GM18907 (cell line): ENCODE results near the gene METTL5.
A peak's percentile ranks its signal among the peaks of the same experiment; 100 is the strongest.
"Not testable (repeated sequence)": the region's sequence is repeated elsewhere in the genome, so short reads cannot be mapped to it uniquely, and the experiment has no call there.

ENCODE experiments used
- ATAC-seq: cut with Tn5 transposase; IDR thresholded peaks from one replicate; pipeline ENCODE4 v1.9.1; 2021; ENCODE audit warnings: mild to moderate bottlenecking, moderate library complexity; ENCODE audit not compliant: unreplicated experiment

Gene METTL5

GRCh38 chr2:169834401-169834800 lies 9.7 kb upstream of the METTL5 start:
- ATAC-seq, result no peak

DNA sequence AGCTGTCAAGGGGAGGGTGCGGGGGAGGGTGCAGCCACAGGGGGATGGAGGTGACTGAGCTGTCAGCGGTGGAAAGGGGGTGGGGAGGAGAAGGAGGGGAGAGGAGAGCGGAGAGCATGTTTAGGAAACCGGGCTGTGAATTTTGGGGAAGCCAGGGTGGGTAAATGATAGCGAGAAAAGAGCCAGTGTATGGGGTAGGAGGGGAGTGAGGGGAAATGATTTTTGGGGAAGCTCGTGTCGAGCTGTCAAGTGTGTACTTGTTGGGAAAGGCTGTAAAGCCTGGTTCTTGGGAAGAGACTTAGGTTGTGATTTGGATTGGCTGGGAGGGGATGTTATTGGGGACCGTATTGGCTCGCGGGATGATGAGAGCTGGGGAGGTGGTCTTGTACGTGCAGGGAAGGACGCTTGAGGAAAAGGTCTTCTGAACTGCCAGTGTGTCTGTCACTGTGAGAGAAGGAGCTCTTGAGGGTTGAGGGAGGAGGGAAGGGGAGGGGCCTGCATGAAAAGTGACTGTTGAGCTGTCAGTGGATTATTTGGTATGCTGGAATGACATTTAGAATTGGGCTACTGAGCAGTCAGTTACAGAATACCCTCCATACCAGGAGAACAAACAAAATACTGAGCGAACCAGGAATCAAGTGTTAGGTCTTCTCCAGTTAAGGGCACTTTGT lies 3.6 kb upstream of the METTL5 start:
- peak; percentile 37 for ATAC-seq

- peak; percentile 87 for ATAC-seq
These were observed 2.8 kb upstream of the METTL5 start, which contains the start of gene UBR3 for GRCh38 chr2:169827272-169828140. Gene UBR3, plus strand, starts transcription at chr2:169827454. Its CDS starts 54 bp downstream, at chr2:169827508.

DNA sequence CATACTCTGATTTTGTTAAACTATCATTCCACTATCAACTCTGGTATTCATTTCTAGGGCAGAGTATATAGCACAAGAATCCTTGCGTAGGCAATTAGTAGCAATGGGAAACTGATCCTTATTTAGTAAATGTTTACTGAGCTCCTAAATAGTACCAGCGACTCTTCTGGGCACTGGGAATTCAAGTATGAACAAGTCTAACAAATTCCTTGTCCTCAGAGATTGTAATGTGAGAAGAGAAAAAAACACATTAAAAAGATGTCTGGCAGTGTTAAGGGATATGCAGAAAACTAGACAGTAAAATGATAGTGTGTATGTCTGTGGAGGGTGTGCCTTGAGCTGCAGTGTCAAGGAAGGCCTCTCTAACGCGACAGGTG lies 721 bp downstream of the METTL5 start:
- ATAC-seq, result no peak

GRCh38 chr2:169822785-169823392 lies 1.8 kb downstream of the METTL5 start:
- ATAC-seq, result no peak

DNA sequence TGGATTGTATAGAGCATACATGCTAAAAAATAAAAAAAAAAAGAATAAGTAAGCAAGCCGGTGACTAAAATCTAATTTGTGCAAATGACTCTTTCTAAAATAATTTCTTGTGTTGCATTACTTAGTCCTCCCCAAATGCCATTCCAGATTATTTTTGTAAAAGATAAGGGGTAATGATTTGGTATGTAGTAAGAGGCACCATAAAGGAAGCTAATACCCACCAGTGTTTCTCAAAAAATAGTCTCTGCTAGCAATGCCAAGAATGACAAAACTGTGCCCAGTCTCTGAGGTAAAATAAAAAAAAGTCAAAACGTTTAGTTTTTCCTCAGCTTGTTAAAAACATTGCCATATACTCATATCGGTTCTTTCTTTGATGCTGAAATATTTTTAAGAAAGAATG lies 2.7 kb downstream of the METTL5 start:
- no peak for ATAC-seq

GRCh38 chr2:169820101-169820500 lies 4.6 kb downstream of the METTL5 start:
- ATAC-seq, result not testable (repeated sequence)

DNA sequence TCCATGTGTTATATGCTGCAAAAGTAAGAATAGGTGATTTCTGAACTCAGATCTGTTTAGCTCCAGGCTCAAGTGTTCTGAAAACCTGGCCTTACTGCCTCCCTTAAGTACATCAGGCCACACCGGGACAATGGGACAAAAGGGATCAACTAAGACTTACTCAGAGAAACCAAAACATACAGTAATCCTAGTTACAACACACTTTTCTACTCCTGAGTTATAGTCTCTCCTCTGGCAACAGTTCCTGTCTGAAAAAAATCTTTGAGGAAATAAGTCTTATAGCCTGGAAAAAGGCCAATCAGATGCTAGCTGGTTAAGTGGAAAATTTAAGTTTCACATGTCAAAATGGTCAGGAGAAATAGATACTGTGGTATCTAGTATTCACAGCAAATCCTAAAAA lies 5.6 kb downstream of the METTL5 start:
- ATAC-seq, result no peak

GRCh38 chr2:169818241-169818640 lies 6.5 kb downstream of the METTL5 start:
- no peak for ATAC-seq

GRCh38 chr2:169817369-169817768 lies 7.3 kb downstream of the METTL5 start:
- ATAC-seq, result not testable (repeated sequence)

- ATAC-seq, result not testable (repeated sequence)
These were observed 7.7 kb downstream of the METTL5 start for GRCh38 chr2:169816961-169817360.

- ATAC-seq, result no peak
These were observed 8.9 kb downstream of the METTL5 start for GRCh38 chr2:169815849-169816248.

- ATAC-seq, result no peak
These were observed 16.5 kb downstream of the METTL5 start for GRCh38 chr2:169808221-169808620.

- ATAC-seq, result no peak
These were observed 18.1 kb downstream of the METTL5 start for GRCh38 chr2:169806586-169806985.

DNA sequence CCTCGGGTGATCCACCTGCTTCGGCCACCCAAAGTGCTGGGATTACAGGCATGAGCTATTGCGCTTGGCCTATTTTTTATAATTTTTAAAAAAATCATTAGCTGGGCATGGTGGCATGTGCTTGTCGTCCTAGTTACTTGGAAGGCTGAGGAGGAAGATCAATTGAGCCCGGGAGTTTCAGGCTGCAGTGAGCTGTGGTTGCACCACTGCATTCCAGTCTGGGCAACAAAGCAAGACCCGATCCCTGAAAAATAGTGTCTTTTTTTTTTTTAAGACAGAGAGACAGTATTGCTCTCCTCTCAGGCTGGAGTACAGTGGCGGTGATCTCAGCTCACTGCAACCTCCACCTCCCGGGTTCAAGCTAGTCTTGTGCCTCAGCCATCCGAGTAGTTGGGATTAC lies 21.2 kb downstream of the METTL5 start:
- ATAC-seq, result no peak

- peak; percentile 96 for ATAC-seq
These were observed 25.8 kb downstream of the METTL5 start, which contains the start of gene SSB for GRCh38 chr2:169798718-169799592. Gene SSB, plus strand, starts transcription at chr2:169798871. Its CDS starts 2,090 bp downstream, at chr2:169800961.

- ATAC-seq, result peak; percentile 1
These were observed 26.3 kb downstream of the METTL5 start for GRCh38 chr2:169798397-169798717.

DNA sequence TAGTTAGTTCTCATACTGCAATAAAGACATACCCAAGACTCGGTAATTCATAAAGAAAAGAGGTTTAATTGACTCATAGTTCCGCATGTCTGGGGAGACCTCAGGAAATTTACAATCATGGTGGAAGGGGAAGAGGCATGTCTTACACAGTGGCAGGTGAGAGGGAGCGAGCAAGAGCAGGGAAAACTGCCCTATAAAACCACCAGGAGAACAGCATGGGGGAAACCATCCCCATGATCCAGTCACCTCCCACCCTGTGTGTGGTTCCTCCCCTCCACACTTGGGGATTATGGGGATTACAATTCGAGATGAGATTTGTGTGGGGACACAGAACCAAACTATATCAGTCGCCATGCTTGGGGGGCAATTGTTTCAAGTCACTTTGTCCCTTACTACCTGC lies 27.1 kb downstream of the METTL5 start:
- ATAC-seq, result no peak

DNA sequence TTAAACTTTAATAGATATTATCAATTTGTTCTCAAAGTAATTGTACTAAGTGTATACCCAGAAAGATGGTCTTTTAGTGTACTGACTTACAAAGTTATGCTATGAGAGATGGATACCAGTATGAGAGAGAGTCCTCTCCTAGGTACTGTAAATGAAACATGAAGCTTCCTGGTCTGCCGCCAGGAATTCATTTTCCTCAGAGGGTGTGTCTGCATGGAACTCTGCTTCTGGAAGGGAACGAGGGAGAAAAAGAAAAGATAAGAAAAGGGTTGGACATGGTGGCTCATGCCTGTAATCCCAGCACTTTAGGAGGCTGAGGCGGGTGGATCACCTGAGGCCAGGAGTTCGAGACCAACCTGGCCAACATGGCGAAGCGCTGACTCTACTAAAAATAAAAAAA lies 28.3 kb downstream of the METTL5 start:
- ATAC-seq, result no peak

- ATAC-seq, result no peak
These were observed 29.5 kb downstream of the METTL5 start for GRCh38 chr2:169795181-169795580.

DNA sequence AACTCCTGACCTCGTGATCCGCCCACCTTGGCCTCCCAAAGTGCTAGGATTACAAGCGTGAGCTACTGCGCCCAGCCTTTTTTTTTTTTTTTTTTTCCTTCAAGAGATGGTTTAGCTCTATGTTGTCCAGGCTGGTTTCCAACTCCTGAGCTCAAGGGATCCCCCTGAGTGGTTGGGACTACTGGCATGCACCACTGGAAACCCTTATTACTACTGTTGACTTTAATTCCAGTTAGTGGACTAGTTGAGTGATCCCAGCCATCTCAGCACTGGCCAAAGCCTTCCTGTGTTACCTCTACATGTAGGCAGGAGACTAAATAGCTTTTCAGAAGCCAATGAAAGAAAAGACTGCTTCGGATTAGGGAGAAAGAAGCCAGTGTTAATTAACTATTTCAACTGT lies 34.1 kb downstream of the METTL5 start:
- ATAC-seq, result no peak
